GM18517 (cell line): Measurements from ENCODE around the gene EML6.

Experiments used
- ATAC-seq: cut with Tn5 transposase; IDR thresholded peaks from one replicate; pipeline ENCODE4 v1.9.1; 2021; ENCODE audit warnings: mild to moderate bottlenecking, moderate library complexity; ENCODE audit not compliant: unreplicated experiment

EML6 gene

GRCh38 chr2:55013936-55014335, 290.5 kb downstream of the EML6 start:
- ATAC-seq, result no peak

GRCh38 chr2:55014962-55015939, 291.8 kb downstream of the EML6 start:
- no peak for ATAC-seq

- ATAC-seq, result no peak
Measured at GRCh38 chr2:55017428-55017827, 294.0 kb downstream of the EML6 start.

GRCh38 chr2:55017880-55018279, 294.4 kb downstream of the EML6 start:
- ATAC-seq, result no peak

DNA sequence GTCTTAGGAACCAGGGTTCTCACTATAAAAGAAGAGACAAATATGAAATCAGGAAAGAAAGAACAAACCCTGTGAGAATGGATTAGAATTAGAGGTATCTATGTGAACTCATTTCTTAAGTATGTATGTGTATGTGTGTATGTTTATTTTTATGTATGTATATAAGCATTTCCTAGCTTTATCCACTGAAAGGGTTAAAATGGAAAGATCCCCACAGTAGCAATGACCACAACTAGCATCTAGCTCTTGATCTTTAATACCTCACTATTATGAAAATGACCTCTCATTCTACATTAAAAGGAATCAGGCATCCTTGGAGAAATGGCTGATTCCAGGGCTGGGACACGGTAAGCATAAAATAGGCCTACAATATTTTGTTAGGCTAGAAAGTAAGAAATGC, 295.2 kb downstream of the EML6 start:
- no peak for ATAC-seq

DNA sequence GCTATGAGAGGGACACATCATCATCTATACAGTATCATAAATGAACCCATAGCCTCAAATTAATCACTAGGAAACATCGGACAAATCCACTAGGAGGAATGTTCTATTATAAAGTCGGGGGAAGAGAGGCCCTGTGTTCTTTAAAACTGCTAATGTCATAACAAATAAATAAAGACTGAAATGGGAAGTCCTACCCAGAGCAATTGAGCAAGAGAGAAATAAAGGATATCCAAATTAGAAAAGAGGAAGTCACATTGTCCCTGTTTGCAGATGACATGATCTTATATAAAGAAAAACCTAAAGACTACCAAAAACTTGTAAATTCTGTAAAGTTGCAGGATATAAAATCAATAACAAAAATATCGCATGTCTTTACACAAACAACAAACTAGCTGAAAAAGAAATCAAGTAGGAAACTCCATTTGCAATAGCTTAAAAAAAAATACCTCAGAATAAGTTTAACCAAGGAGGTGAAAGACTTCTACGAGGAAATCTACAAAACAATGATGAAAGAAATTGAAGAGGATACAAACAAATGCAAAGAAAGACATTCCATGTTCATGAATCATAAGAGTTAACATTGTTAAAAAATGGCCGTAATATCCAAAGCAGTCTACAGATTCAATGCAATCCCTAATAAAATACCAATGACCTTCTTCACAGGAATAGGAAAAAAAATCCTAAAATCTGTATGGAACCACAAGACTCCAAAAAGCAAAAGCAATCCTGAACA, 296.2 kb downstream of the EML6 start:
- ATAC-seq, result no peak
